Neural progenitor cell (in vitro differentiated cells): ENCODE measurements around the gene BTBD9.

ENCODE experiments used
- CTCF ChIP-seq: fragments of 200-600 bp; sonication (generic); IDR thresholded peaks from 2 replicates; pipeline ENCODE4 v1.5.1; 2017; ENCODE audit warnings: antibody characterized with exemption, mild to moderate bottlenecking
- EZH2 ChIP-seq: fragments of 200-600 bp; sonication (generic); IDR thresholded peaks from 2 replicates; pipeline ENCODE4 v1.6.1; 2017; ENCODE audit warnings: antibody characterized with exemption, mild to moderate bottlenecking, moderate library complexity
- EZH2phosphoT487 ChIP-seq: fragments of 200-600 bp; sonication (generic); IDR thresholded peaks from 2 replicates; pipeline ENCODE4 v1.6.1; 2017; ENCODE audit warnings: antibody characterized with exemption

DNA sequence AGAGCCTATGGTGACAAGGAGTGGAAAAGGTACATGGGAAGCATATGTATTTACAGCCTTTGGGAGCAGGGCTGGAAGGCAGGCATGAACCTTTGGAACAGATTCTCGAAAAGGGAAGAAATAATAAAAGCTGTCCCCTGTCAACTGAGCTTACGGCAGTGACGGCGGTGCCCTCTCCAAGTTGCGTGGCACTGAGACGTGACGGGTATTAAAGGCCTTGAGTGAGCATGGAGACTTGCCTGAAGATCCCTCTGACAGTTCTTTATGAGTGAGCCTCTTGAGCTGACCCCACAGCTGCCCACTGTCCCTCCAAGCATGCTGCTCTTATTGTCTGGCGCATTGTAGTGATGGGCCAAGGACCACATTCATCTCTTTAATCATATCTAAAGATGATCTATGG, 431.7 kb downstream of the BTBD9 start:
- TF ChIP-seq EZH2 (no peak), EZH2phosphoT487 (no peak), CTCF (no peak)
